ENCODE data around the gene MBOAT1. TPM values are rescaled to one million over a fixed set of nuclear protein-coding genes. Genes with fewer than 3 reads are reported as not detected.
"Not testable (repeated sequence)": the region's sequence is repeated elsewhere in the genome, so short reads cannot be mapped to it uniquely, and the experiment has no call there.

Gene MBOAT1
- total and polyA plus RNA-seq, 2 of the 13 experiments (the other 11 are each of a cell fraction or from before 2014, with no cell fraction given), result not detected

DNA sequence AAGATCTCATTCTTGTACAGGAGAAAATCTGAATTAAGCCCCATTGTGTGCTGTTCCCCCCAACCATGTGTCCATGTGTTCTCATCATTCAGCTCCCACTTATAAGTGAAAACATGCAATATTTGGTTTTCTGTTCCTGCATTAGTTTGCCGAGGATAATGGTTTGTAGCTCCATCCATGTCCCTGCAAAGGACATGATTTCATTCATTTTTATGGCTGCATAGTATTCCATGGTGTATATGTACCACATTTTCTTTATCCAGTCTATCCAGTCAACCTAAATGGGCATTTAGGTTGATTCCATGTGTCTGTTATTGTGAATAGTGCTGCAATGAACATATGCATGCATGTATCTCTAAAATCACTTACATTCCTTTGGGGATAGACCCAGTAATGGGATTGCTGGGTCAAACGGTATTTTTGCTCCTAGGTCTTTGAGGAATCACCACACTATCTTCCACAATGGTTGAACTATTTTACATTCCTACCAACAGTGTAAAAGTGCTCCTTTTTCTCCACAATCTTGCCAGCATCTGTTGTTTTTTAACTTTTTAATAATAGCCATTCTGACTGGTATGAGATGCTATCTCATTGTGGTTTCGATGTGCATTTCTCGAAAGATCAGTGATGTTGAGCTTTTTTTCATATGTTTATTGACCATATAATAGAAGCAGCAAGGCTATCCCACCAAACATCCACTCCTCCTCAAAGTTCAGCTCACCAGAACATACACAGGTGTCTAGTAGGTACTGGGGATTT lies 32.8 kb downstream of the MBOAT1 start:
- POLR2A ChIA-PET, result interaction anchor here (0.7 kb wide), 1 partner anchor 1089 kb away, joined by 3 read pairs; no protein-coding TSS in a partner anchor
- H4K20me1 ChIP-seq (ENCODE audit: insufficient read depth, low read length); H3K4me1 ChIP-seq (ENCODE audit: insufficient read depth, low read length); ATAC-seq; H3K9ac ChIP-seq (ENCODE audit: insufficient read depth, low read depth, low read length); DNase-seq (ENCODE audit: low spot score); H3K79me2 ChIP-seq (ENCODE audit: insufficient read depth, low read length); H3K4me3 ChIP-seq (replicated peaks in 1 of 3; ENCODE audit: insufficient read depth in 1 of 3, low read depth in 2 of 3, low read length in 3 of 3); BruUV-seq (replicated peaks); H3K27me3 ChIP-seq (ENCODE audit: control insufficient read depth in 1 of 2, insufficient read depth in 2 of 2, low read length in 2 of 2); H3K4me2 ChIP-seq (ENCODE audit: low read depth, low read length); H3K27ac ChIP-seq (ENCODE audit: extremely low read length, insufficient read depth, low read length); CTCF ChIA-PET (ENCODE audit: low intra/inter-chr PET ratio, low total read pairs); H3K9me3 ChIP-seq (ENCODE audit: low read length); FAIRE-seq; H2AFZ ChIP-seq (ENCODE audit: low read length); intact Hi-C loops (cut with micrococcal nuclease; ENCODE audit: unreplicated experiment); H3K36me3 ChIP-seq (replicated peaks in 1 of 2; ENCODE audit: control insufficient read depth in 1 of 2, insufficient read depth in 2 of 2, low read length in 2 of 2); in situ Hi-C loops (cut with HindIII; ENCODE audit: extremely low pct_ligation_motif_present, low pct_unique_long_range_greater_than_20kb): not testable (repeated sequence)
- WGBS (ENCODE audit: low lambda C conversion rate), result 6% methylated on average over 4 of the region's 4 CpGs

DNA sequence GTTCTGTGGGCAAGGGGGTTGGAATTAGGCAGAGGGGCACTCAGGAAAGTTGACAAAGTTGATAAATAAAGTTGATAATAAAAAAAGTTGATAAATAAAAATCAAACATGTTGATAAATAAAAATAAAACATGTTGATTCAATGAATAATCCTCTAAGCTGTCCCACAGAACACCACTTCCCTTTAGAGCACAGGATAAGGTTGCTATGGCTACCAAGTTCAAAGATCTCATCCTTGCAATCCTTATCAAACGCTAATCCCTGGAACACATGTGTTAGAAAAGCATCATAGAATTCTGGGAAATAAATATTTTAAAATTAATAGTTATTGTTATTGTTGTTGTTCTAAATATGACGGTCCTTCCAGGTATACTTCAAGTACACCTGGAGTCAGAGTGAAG lies 33.9 kb downstream of the MBOAT1 start:
- H3K4me1 ChIP-seq (ENCODE audit: insufficient read depth, low read length), result no peaks in the 10 kb centered on the region; the same call in 1 of the 2 replicates
- H4K20me1 ChIP-seq (ENCODE audit: insufficient read depth, low read length), result no peaks in the 10 kb centered on the region
- DNase-seq (ENCODE audit: low spot score) (no peak), ATAC-seq (no peak), FAIRE-seq (no peak)
- no peak overlapping the region for H2AFZ ChIP-seq (ENCODE audit: low read length)
- intact Hi-C loops (cut with micrococcal nuclease; ENCODE audit: unreplicated experiment) (no loop called here), in situ Hi-C loops (cut with HindIII; ENCODE audit: extremely low pct_ligation_motif_present, low pct_unique_long_range_greater_than_20kb) (no loop called here)
- CTCF ChIA-PET (ENCODE audit: low intra/inter-chr PET ratio, low total read pairs), result no interaction called here
- POLR2A ChIA-PET, result no interaction called here
- H3K27ac ChIP-seq (ENCODE audit: extremely low read length, insufficient read depth, low read length), result no peak overlapping the region
- no TSS peak for BruUV-seq (replicated peaks)
- H3K4me2 ChIP-seq (ENCODE audit: low read depth, low read length), result no peak overlapping the region
- no peaks in the 10 kb centered on the region; a peak in 2 of 5 replicates for H3K27me3 ChIP-seq (ENCODE audit: control insufficient read depth in 1 of 2, insufficient read depth in 2 of 2, low read length in 2 of 2)
- TF ChIP-seq ZNF17 (CRISPR knock-in tag; IDR thresholded peaks at IDR 0.05) (no peak), RFX3 (CRISPR knock-in tag; IDR thresholded peaks at IDR 0.05) (peak; percentile 51; the same call in 1 of the 2 replicates)
- H3K36me3 ChIP-seq (replicated peaks in 1 of 2; ENCODE audit: control insufficient read depth in 1 of 2, insufficient read depth in 2 of 2, low read length in 2 of 2), result no peaks in the 10 kb centered on the region
- WGBS (ENCODE audit: low lambda C conversion rate), result 0% methylated on average over 2 of the region's 2 CpGs
- H3K9ac ChIP-seq (ENCODE audit: insufficient read depth, low read depth, low read length), result no peak overlapping the region
- H3K9me3 ChIP-seq (ENCODE audit: low read length), result no peaks in the 10 kb centered on the region
- H3K4me3 ChIP-seq (replicated peaks in 1 of 3; ENCODE audit: insufficient read depth in 1 of 3, low read depth in 2 of 3, low read length in 3 of 3), result no peak overlapping the region
- no peaks in the 10 kb centered on the region for H3K79me2 ChIP-seq (ENCODE audit: insufficient read depth, low read length)

Measured in HepG2 (cell line).